KOPT-K1 (cell line): ENCODE data around the gene DDX46.
"Not testable (repeated sequence)": the region's sequence is repeated elsewhere in the genome, so short reads cannot be mapped to it uniquely, and the experiment has no call there.

ENCODE experiments used
- H3K27ac ChIP-seq: fragments of 200-600 bp; sonication (generic); 2 replicates; pipeline ENCODE4 v1.5.1; 2016; ENCODE audit warnings: antibody characterized with exemption, mild to moderate bottlenecking, low read depth, low read length; ENCODE audit not compliant: poor library complexity, severe bottlenecking
- H3K36me3 ChIP-seq: fragments of 200-600 bp; sonication (generic); 2 replicates; pipeline ENCODE4 v1.5.1; 2017; ENCODE audit warnings: antibody characterized with exemption, mild to moderate bottlenecking, low read length, moderate library complexity; ENCODE audit not compliant: insufficient read depth
- H3K9me3 ChIP-seq: fragments of 200-600 bp; sonication (generic); 2 replicates; pipeline ENCODE4 v1.5.1; 2017; ENCODE audit warnings: antibody characterized with exemption, low read length, mild to moderate bottlenecking; ENCODE audit not compliant: insufficient read depth, poor library complexity, severe bottlenecking

Gene DDX46

DNA sequence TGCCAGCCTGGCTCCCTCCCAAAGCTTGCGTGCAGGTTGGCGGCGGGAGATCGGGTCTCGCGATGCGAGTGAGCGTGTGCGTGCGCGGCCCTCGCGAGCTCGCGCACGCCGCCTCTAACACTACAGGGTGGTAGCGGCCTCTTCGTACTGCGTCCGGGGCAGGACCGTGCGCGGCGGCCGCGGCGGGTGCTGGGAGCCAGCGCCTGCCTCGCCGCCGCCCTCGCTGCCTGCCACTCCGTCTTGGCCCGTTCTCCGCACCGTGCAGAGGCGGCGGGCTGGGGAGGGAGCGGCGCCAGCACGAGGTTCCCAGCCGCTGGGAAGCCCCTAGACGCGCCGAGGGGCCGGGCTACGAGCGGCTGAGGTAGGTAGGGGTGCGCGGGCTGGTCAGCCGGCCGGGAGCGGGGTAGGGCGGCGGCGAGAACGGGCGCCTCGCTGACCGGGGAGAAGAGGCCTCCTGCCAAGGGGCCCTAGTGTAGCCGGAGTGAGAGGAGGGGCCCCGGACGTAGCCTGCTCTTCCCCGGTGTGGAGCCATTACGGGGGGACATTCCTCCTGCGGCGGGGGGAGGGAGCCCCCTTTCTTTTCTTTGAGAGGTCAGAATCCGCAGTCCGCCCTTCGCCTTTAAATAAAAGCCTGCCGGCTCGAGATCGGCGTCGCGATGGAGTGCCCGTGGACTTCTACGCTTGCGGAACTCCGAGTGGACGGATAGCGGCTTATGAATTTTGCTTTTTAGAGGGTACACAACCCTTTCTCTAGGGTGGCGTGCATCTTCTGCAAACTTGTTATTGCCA is 87.5 kb downstream of the DDX46 start, which contains the start of gene C5orf24:
Gene C5orf24 (plus strand): TSS at position 117 of the 789 bp plus-strand sequence. CDS start 8,933 bp downstream, outside the sequence.
- H3K36me3 ChIP-seq, result peaks cover 41% of the 10 kb centered on the region
- peak within 1 kb of the TSS; percentile 87 for H3K27ac ChIP-seq
- H3K9me3 ChIP-seq, result no peaks in the 10 kb centered on the region

- Histone ChIP-seq H3K9me3 (no peaks in the 10 kb centered on the region), H3K36me3 (peaks cover 46% of the 10 kb centered on the region), H3K27ac (peak overlapping the region; percentile 87)
Measured at GRCh38 chr5:134846641-134846960, 88.0 kb downstream of the DDX46 start.

DNA sequence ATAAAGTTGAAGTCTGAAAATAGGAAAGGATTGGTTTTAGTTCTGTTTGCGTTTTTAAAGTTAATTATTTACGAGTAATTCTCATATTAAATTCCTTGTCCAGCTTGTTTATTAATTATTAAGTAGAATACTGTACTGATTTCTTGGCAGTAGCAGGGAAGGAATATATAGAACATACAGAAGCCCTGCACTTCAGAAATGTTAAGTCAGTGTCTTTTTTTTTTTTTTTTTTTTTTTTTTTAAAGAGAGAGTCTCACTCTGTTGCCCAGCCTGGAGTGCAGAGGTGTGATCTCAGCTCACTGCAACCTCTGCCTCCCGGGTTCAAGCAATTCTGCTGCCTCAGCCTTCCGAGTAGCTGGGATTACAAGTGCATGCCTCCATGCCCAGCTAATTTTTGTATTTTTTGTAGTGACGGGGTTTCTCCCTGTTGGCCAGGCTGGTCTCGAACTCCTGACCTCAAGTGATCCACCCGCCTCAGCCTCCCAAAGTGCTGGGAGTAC is 90.9 kb downstream of the DDX46 start:
- H3K36me3 ChIP-seq, result peaks cover 70% of the 10 kb centered on the region
- H3K9me3 ChIP-seq, H3K27ac ChIP-seq: not testable (repeated sequence)

DNA sequence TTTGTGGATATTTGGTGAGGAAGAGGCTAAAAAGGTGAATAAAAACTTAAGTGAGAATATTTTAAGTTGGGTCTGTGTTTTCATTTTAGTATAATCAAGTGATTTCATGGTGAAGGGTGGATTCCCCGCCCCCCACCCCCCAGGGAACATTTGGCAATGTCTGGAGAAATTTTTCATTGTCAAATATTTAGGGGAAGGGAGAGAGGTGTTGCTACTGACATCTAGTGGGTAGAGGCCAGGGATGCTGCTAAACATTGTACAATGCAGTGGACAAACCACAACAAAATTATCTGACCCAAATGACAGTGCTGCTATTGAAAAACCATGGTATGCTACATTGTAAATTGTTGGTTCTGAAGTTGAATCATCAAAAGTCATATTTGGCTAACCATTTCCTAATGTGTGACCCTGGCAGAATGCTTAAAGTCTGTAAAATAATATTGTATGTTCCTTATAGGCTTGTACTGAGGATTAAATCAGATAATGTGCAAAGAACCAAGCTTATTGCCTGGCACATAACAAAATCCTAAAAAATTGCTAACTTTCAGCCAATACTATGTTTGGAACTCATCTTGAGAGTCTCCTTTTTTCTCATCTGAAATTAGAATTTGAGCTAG is 92.8 kb downstream of the DDX46 start:
- H3K27ac ChIP-seq, result no peak overlapping the region
- H3K9me3 ChIP-seq, result no peaks in the 10 kb centered on the region
- H3K36me3 ChIP-seq, result peaks cover 86% of the 10 kb centered on the region

GRCh38 chr5:134856465-134856864 is 97.9 kb downstream of the DDX46 start:
- H3K9me3 ChIP-seq, H3K27ac ChIP-seq: not testable (repeated sequence)
- H3K36me3 ChIP-seq, result peaks cover 97% of the 10 kb centered on the region

DNA sequence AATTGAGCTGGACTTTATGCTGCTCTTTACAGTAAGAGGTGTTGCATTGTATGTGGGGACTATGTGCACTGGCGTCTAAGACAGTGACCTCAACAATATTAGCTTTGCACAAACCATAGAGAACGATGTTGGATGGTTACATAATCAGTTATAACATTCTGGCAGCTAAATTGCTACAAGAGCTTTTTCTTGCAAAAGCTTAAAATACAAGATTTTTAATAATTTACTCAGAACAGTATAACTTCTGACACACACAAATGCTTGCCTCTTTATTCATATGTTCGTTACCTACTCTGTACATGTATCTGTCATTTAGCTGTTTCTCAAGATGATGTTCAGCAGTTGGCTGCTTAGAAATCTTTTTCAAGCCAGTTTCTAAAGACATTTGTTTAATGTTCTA is 98.8 kb downstream of the DDX46 start:
- H3K9me3 ChIP-seq, result no peaks in the 10 kb centered on the region
- peaks cover 95% of the 10 kb centered on the region for H3K36me3 ChIP-seq
- no peak overlapping the region for H3K27ac ChIP-seq

GRCh38 chr5:134864707-134865106 is 106.1 kb downstream of the DDX46 start:
- Histone ChIP-seq H3K36me3 (peaks cover 31% of the 10 kb centered on the region), H3K9me3 (no peaks in the 10 kb centered on the region), H3K27ac (no peak overlapping the region)

DNA sequence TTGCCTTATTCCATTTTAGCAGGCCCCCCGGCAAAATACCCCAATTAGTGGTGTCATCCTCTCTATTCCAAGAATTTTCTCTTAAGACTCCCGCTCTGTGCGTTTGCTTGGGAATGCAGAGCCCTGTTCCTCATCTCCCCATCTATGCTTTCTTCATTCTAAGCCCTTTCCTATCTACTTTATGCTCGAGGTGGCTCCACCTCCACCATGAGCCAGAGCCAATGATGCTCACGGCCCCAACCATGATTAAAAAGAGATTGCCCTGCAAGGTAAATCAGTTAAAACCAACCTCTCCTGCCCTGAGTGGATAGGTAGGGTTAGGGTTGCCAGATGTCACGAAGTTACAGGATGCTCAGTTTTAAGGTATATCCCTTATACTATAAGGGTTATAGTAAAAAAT is 114.9 kb downstream of the DDX46 start:
- peak overlapping the region; percentile 83 for H3K27ac ChIP-seq
- no peaks in the 10 kb centered on the region for H3K36me3 ChIP-seq
- H3K9me3 ChIP-seq, result no peaks in the 10 kb centered on the region

- H3K9me3 ChIP-seq, result no peaks in the 10 kb centered on the region
- no peaks in the 10 kb centered on the region for H3K36me3 ChIP-seq
- peak within 1 kb of the TSS; percentile 83 for H3K27ac ChIP-seq
Measured at GRCh38 chr5:134873987-134874830, 115.6 kb downstream of the DDX46 start, which contains the start of gene TXNDC15. Gene TXNDC15, plus strand, starts transcription at chr5:134874371. Its CDS starts 57 bp downstream, at chr5:134874428.

- H3K36me3 ChIP-seq, result no peaks in the 10 kb centered on the region
- H3K9me3 ChIP-seq, result no peaks in the 10 kb centered on the region
- peak overlapping the region; percentile 83 for H3K27ac ChIP-seq
Measured at GRCh38 chr5:134874831-134875655, 116.5 kb downstream of the DDX46 start.

GRCh38 chr5:134877159-134877558 is 118.6 kb downstream of the DDX46 start:
- no peaks in the 10 kb centered on the region for H3K36me3 ChIP-seq
- peak overlapping the region; percentile 16 for H3K27ac ChIP-seq

GRCh38 chr5:134878403-134878802 is 119.8 kb downstream of the DDX46 start:
- Histone ChIP-seq H3K9me3 (no peaks in the 10 kb centered on the region), H3K27ac (no peak overlapping the region), H3K36me3 (no peaks in the 10 kb centered on the region)

More at GRCh38 chr5:134877159-134877558, 118.6 kb downstream of the DDX46 start:
- no peaks in the 10 kb centered on the region for H3K9me3 ChIP-seq

- no peaks in the 10 kb centered on the region for H3K9me3 ChIP-seq
- no peaks in the 10 kb centered on the region for H3K36me3 ChIP-seq
- H3K27ac ChIP-seq, result no peak overlapping the region
Measured at GRCh38 chr5:134879456-134879855, 120.9 kb downstream of the DDX46 start.
